K562 (cell line): ENCODE measurements around the gene DENND1A. TPM values are rescaled to one million over a fixed set of nuclear protein-coding genes. Genes with fewer than 3 reads are reported as not detected.

Experiments used
- ATAC-seq: fragments of 200-7000 bp; cut with Tn5 transposase; 3 replicates; pipeline ENCODE4 v1.9.1; 2020; ENCODE audit warnings: moderate library complexity
- BruUV-seq: library from RNA; stranded (reverse); fragments of 400-500 nt; replicated peaks from 2 replicates; lab custom pipeline; 2021; lab: Mats Ljungman, UMichigan
- CTCF ChIA-PET: fragments of 300-600 bp; formaldehyde crosslinking; extraction: SDS; loops from one replicate; lab custom pipeline; 2021; ENCODE audit warnings: low intra/inter-chr PET ratio; lab: Yijun Ruan, JAX
- POLR2A ChIA-PET: fragments of 300-600, 350-650 bp; sonication (Branson Sonifier 250); formaldehyde crosslinking; extraction: SDS; loops from one replicate; lab custom pipeline; 2021; ENCODE audit warnings: antibody characterized with exemption, inconsistent platforms; lab: Yijun Ruan, JAX
- DNase-seq, 4 experiments: peaks; one replicate each; pipeline versions ENCODE4 v3.0.0 to v3.0.0-alpha.2; 2011 to 2018; ENCODE audit warnings: low spot score in 3 of 4, mixed read lengths in 3 of 4; ENCODE audit errors: extremely low read depth in 1 of 4
- FAIRE-seq: peaks from 2 replicates; lab custom pipeline; 2011; peaks lifted over from hg19 to GRCh38; lab: Jason Lieb, UNC
- H2AFZ ChIP-seq: 2 replicates; pipeline ENCODE4 v1.6.0; 2011; ENCODE audit warnings: low read depth, low read length, control low read depth, inconsistent platforms
- H3K27ac ChIP-seq: fragments of 200-600 bp; 3 replicates; pipeline ENCODE4 v1.8.0; 2011; ENCODE audit warnings: low read depth, mild to moderate bottlenecking, control low read depth, inconsistent platforms, low read length, moderate library complexity, mixed read lengths; ENCODE audit errors: extremely low read depth
- H3K27me3 ChIP-seq, 2 experiments: fragments of 300-600 bp in 1 of 2; 2 replicates in 1 of 2; 3 replicates in 1 of 2; pipeline versions ENCODE4 v1.6.0 to v1.8.0; 2011; ENCODE audit warnings: inconsistent platforms in 2 of 2, low read length in 2 of 2, mild to moderate bottlenecking in 1 of 2, mixed read lengths in 1 of 2, moderate library complexity in 1 of 2; ENCODE audit not compliant: control insufficient read depth in 2 of 2, insufficient read depth in 2 of 2
- H3K36me3 ChIP-seq: fragments of 300-600 bp; 3 replicates; pipeline ENCODE4 v1.8.0; 2011; ENCODE audit warnings: mild to moderate bottlenecking, low read length, inconsistent platforms; ENCODE audit not compliant: control insufficient read depth, insufficient read depth
- H3K4me1 ChIP-seq, 2 experiments: fragments of 200-600 bp in 1 of 2; replicated peaks in 1 of 2; 2 replicates in 1 of 2; 3 replicates in 1 of 2; pipeline versions ENCODE4 v1.5.1 to v1.8.0; 2011; ENCODE audit warnings: inconsistent platforms in 2 of 2, low read length in 2 of 2, mild to moderate bottlenecking in 1 of 2, mixed read lengths in 1 of 2, moderate library complexity in 1 of 2; ENCODE audit not compliant: control insufficient read depth in 2 of 2, insufficient read depth in 2 of 2
- H3K4me2 ChIP-seq: 2 replicates; pipeline ENCODE4 v1.6.1; 2011; ENCODE audit warnings: low read length, control low read depth, inconsistent platforms, mixed read lengths; ENCODE audit not compliant: insufficient read depth
- H3K4me3 ChIP-seq: fragments of 200-600 bp; sonication (generic), shearing (Covaris generic); 2 replicates; pipeline ENCODE4 v1.5.1; 2016; ENCODE audit warnings: control low read depth, inconsistent platforms
- H3K79me2 ChIP-seq: fragments of 200-600 bp; 3 replicates; pipeline ENCODE4 v1.8.0; 2011; ENCODE audit warnings: low read length, inconsistent platforms; ENCODE audit not compliant: control insufficient read depth, insufficient read depth
- H3K9ac ChIP-seq, 2 experiments: 2 replicates each; pipeline versions ENCODE4 v1.6.0 to v1.6.1; 2011; ENCODE audit warnings: low read depth in 2 of 2, low read length in 2 of 2, control low read depth in 1 of 2, inconsistent platforms in 1 of 2, mild to moderate bottlenecking in 1 of 2, mixed read lengths in 1 of 2; ENCODE audit not compliant: insufficient read depth in 1 of 2
- H3K9me1 ChIP-seq: one replicate; pipeline ENCODE4 v1.6.0; 2011; ENCODE audit warnings: inconsistent platforms, mild to moderate bottlenecking, low read length, moderate library complexity; ENCODE audit not compliant: control insufficient read depth, insufficient read depth
- H3K9me3 ChIP-seq: replicated peaks from 2 replicates; pipeline ENCODE4 v1.5.1; 2011; ENCODE audit warnings: low read depth, low read length, inconsistent platforms; ENCODE audit not compliant: control insufficient read depth, insufficient read depth
- H4K20me1 ChIP-seq: replicated peaks from 2 replicates; pipeline ENCODE4 v1.6.1; 2011; ENCODE audit warnings: low read length, inconsistent platforms, mixed read lengths; ENCODE audit not compliant: control insufficient read depth, insufficient read depth
- ATF7 ChIP-seq: fragments of 450-650 bp; IDR thresholded peaks from 2 replicates; pipeline ENCODE4 v1.7.1; 2014; ENCODE audit warnings: mild to moderate bottlenecking, moderate library complexity
- FOXJ2 ChIP-seq: fragments of 200-800 bp; sonication (Bioruptor generic); IDR thresholded peaks from 2 replicates; pipeline ENCODE4 v1.6.1; 2016; ENCODE audit warnings: missing genetic modification characterization, missing compliant biosample characterization
- MAX ChIP-seq: sonication (generic); formaldehyde crosslinking; IDR thresholded peaks from 2 replicates; pipeline ENCODE4 v1.9.0; 2022; ENCODE audit warnings: mild to moderate bottlenecking, missing genetic modification reagents
- MED1 ChIP-seq: sonication (generic); formaldehyde crosslinking; IDR thresholded peaks from 2 replicates; pipeline ENCODE4 v1.8.1; 2023; ENCODE audit warnings: missing genetic modification reagents, borderline replicate concordance
- MTA3 ChIP-seq: fragments of 450-650 bp; formaldehyde crosslinking; IDR thresholded peaks from 2 replicates; pipeline ENCODE4 v1.6.1; 2017; ENCODE audit warnings: mild to moderate bottlenecking, borderline replicate concordance
- NFE2 ChIP-seq: IDR thresholded peaks from 2 replicates; pipeline ENCODE4 v1.6.1; 2014; ENCODE audit warnings: antibody characterized with exemption, low read depth
- PREB ChIP-seq: sonication (generic); formaldehyde crosslinking; IDR thresholded peaks from 2 replicates; pipeline ENCODE4 v1.8.1; 2023; ENCODE audit warnings: mild to moderate bottlenecking, missing genetic modification reagents
- SIN3A ChIP-seq, 2 experiments: fragments of 150-350 bp in 1 of 2; IDR thresholded peaks; 2 replicates each; pipeline ENCODE4 v1.6.1; 2011 to 2016; ENCODE audit warnings: borderline replicate concordance in 2 of 2, low read depth in 2 of 2, low read length in 2 of 2, mild to moderate bottlenecking in 2 of 2, moderate library complexity in 2 of 2; ENCODE audit not compliant: control insufficient read depth in 1 of 2
- SMARCE1 ChIP-seq: fragments of 450-650 bp; IDR thresholded peaks from 2 replicates; pipeline ENCODE4 v1.7.1; 2016; ENCODE audit warnings: mild to moderate bottlenecking
- SUPT5H ChIP-seq: fragments of 450-650 bp; IDR thresholded peaks from 2 replicates; pipeline ENCODE4 v1.6.1; 2016
- YY1 ChIP-seq, 3 experiments: IDR thresholded peaks; 2 replicates each; pipeline ENCODE4 v1.6.1; 2011; ENCODE audit warnings: low read length in 2 of 3, mild to moderate bottlenecking in 2 of 3, moderate library complexity in 2 of 3, borderline replicate concordance in 1 of 3, control low read depth in 1 of 3, low read depth in 1 of 3; ENCODE audit not compliant: insufficient read depth in 3 of 3, insufficient replicate concordance in 2 of 3, control insufficient read depth in 1 of 3, insufficient read length in 1 of 3; ENCODE audit errors: extremely low read depth in 1 of 3
- ZNF140 ChIP-seq: fragments of 250-450 bp; sonication (Bioruptor Pico); IDR thresholded peaks from 2 replicates; pipeline ENCODE4 v1.8.0; 2021; ENCODE audit warnings: moderate library complexity, mild to moderate bottlenecking, inconsistent platforms
- WGBS: fragments of 100-300 bp; shearing (Covaris generic); methylation state at CpG from one replicate; pipeline ENCODE4 v1.1.6; 2016; ENCODE audit warnings: low coverage, mixed read lengths; ENCODE audit not compliant: insufficient coverage; ENCODE audit errors: missing lambda C conversion rate; 5-methylcytosine and 5-hydroxymethylcytosine counted together
- in situ Hi-C: fragments of 300-500 bp; cut with MboI; formaldehyde crosslinking; loops from 4 replicates; pipeline ENCODE4 v1.15.0; 2018; ENCODE audit warnings: inconsistent platforms, mixed read lengths
- intact Hi-C: fragments of 100-400 bp; cut with micrococcal nuclease; formaldehyde crosslinking; loops from 2 replicates; pipeline ENCODE4 v1.14.2; 2022
- polyA plus RNA-seq, 8 experiments: library from polyadenylated mRNA; depleted of rRNA in 4 of 8; stranded (reverse) in 5 of 8; unstranded in 3 of 8; fragments of >200 nt; fragmentation: Nextera tagmentation in 2 of 8; fragmentation: Illumina TruSeq in 1 of 8; extraction: Ambion mirVana in 2 of 8; extraction: Trizol in 1 of 8; gene quantifications; 2 replicates each; pipeline versions ENCODE4 v1.2.1 to v1.2.3, GENCODE V29; 2011 to 2014; ENCODE audit warnings: inconsistent platforms in 1 of 8, missing spikeins in 1 of 8
- total RNA-seq, 7 experiments: library from RNA; depleted of rRNA in 6 of 7; stranded (reverse); fragments of >200 nt in 6 of 7; fragmentation: Illumina TruSeq in 2 of 7; extraction: Trizol in 2 of 7; gene quantifications; 2 replicates each; pipeline versions ENCODE4 v1.2.1 to v1.2.3, GENCODE V29; 2011 to 2021; ENCODE audit warnings: low replicate concordance in 1 of 7
- TF ChIP-seq, protein P1 (sequence below): fragments of 250-450 bp; sonication (Bioruptor Pico); IDR thresholded peaks from 2 replicates; pipeline ENCODE4 v1.8.0; 2021; ENCODE audit warnings: mild to moderate bottlenecking, moderate library complexity

Gene DENND1A
- total and polyA plus RNA-seq, 9 of the 15 experiments (the other 6 are each of a cell fraction or from before 2014, with no cell fraction given) = 7.6 to 29.5 (median 15.7) TPM

GRCh38 chr9:123368536-123369153 is 561.3 kb downstream of the DENND1A start:
- no peaks in the 10 kb centered on the region for H3K79me2 ChIP-seq
- no peak overlapping the region for H3K27ac ChIP-seq
- intact Hi-C loops (no loop called here), in situ Hi-C loops (no loop called here)
- H3K36me3 ChIP-seq = no peaks in the 10 kb centered on the region
- FAIRE-seq (no peak), ATAC-seq (no peak), DNase-seq (no peak)
- H3K9me1 ChIP-seq = no peaks in the 10 kb centered on the region
- no peak overlapping the region for H3K4me2 ChIP-seq
- ChIA-PET POLR2A (interaction anchor here (0.7 to 2.2 kb wide), 2 partner anchors 9 to 11 kb away, joined by 3 to 5 read pairs; no protein-coding TSS in a partner anchor), CTCF (interaction anchor here (0.6 kb wide), 1 partner anchor 28 kb away, joined by 3 read pairs; no protein-coding TSS in a partner anchor)
- H3K4me1 ChIP-seq = peaks cover 0 to 60% of the 10 kb centered on the region in 2 experiments; a peak in 3 of 5 replicates
- H2AFZ ChIP-seq = no peak overlapping the region
- H3K9ac ChIP-seq = no peak overlapping the region; a peak in 1 of 4 replicates
- 7% methylated on average over 2 of the region's 6 CpGs for WGBS
- no peaks in the 10 kb centered on the region; the same call in 1 of the 2 replicates for H4K20me1 ChIP-seq
- H3K27me3 ChIP-seq = no peaks in the 10 kb centered on the region
- H3K9me3 ChIP-seq = no peaks in the 10 kb centered on the region
- no peak overlapping the region for H3K4me3 ChIP-seq
- no TSS peak for BruUV-seq
- TF ChIP-seq MTA3 (no peak), SUPT5H (no peak), NFE2 (no peak), FOXJ2 (no peak), YY1 (IDR thresholded peaks at IDR 0.05; ENCODE audit: borderline replicate concordance in 1 of 3, control insufficient read depth in 1 of 3, extremely low read depth in 1 of 3, insufficient read depth in 3 of 3, insufficient read length in 1 of 3, insufficient replicate concordance in 2 of 3, low read depth in 1 of 3, low read length in 2 of 3) (no peak), MED1 (CRISPR knock-in tag) (no peak), SIN3A (IDR thresholded peaks at IDR 0.05; ENCODE audit: borderline replicate concordance in 2 of 2, control insufficient read depth in 1 of 2, low read depth in 2 of 2, low read length in 2 of 2) (no peak), PREB (CRISPR knock-in tag) (no peak), SMARCE1 (no peak), ZNF140 (CRISPR knock-in tag) (no peak), ATF7 (no peak), MAX (CRISPR knock-in tag) (no peak)
- TF ChIP-seq, protein P1, sequence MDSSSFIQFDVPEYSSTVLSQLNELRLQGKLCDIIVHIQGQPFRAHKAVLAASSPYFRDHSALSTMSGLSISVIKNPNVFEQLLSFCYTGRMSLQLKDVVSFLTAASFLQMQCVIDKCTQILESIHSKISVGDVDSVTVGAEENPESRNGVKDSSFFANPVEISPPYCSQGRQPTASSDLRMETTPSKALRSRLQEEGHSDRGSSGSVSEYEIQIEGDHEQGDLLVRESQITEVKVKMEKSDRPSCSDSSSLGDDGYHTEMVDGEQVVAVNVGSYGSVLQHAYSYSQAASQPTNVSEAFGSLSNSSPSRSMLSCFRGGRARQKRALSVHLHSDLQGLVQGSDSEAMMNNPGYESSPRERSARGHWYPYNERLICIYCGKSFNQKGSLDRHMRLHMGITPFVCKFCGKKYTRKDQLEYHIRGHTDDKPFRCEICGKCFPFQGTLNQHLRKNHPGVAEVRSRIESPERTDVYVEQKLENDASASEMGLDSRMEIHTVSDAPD (CRISPR knock-in tag) = no peak
